ENCODE data around the gene WDR77. TPM values are rescaled to one million over a fixed set of nuclear protein-coding genes. Genes with fewer than 3 reads are reported as not detected.

The WDR77 gene
- total RNA-seq, 4 donors from 2014 or later: 8.8 to 18.5 (median 12.7) TPM

GRCh38 chr1:111419037-111419436, 30.0 kb downstream of the WDR77 start:
- 94 to 100% methylated on average over 1 of the region's 1 CpG for WGBS, 2 donors
- no peak overlapping the region for H3K4me3 ChIP-seq (ENCODE audit: low read depth, poor library complexity, severe bottlenecking)
- no peak for DNase-seq (ENCODE audit: low spot score in 2 of 2)
- TF ChIP-seq CTCF (IDR thresholded peaks at IDR 0.05): no peak
- no peak for TF ChIP-seq POLR2A (IDR thresholded peaks at IDR 0.05)
- intact Hi-C loops (cut with DNase I; ENCODE audit: low total_unique reads): no loop called here

- no peak overlapping the region for H3K4me3 ChIP-seq (ENCODE audit: low read depth, poor library complexity, severe bottlenecking)
- TF ChIP-seq POLR2A (IDR thresholded peaks at IDR 0.05): no peak
- no peak for TF ChIP-seq CTCF (IDR thresholded peaks at IDR 0.05)
- 86 to 100% methylated on average over 1 of the region's 1 CpG for WGBS, 2 donors
- no peak for DNase-seq (ENCODE audit: low spot score in 2 of 2)
- intact Hi-C loops (cut with DNase I; ENCODE audit: low total_unique reads): no loop called here
These were observed 31.3 kb downstream of the WDR77 start for GRCh38 chr1:111417755-111418154.

GRCh38 chr1:111415461-111415860, 33.6 kb downstream of the WDR77 start:
- 87 to 90% methylated on average over 3 of the region's 3 CpGs for WGBS, 2 donors
- no peak for DNase-seq (ENCODE audit: low spot score in 2 of 2)
- TF ChIP-seq POLR2A (IDR thresholded peaks at IDR 0.05) (no peak), CTCF (IDR thresholded peaks at IDR 0.05) (no peak)
- H3K4me3 ChIP-seq (ENCODE audit: low read depth, poor library complexity, severe bottlenecking): no peak overlapping the region
- intact Hi-C loops (cut with DNase I; ENCODE audit: low total_unique reads): no loop called here

GRCh38 chr1:111414756-111415155, 34.3 kb downstream of the WDR77 start:
- H3K4me3 ChIP-seq (ENCODE audit: low read depth, poor library complexity, severe bottlenecking): no peak overlapping the region
- intact Hi-C loops (cut with DNase I; ENCODE audit: low total_unique reads): no loop called here
- 83 to 89% methylated on average over 2 of the region's 2 CpGs for WGBS, 2 donors
- no peak for TF ChIP-seq POLR2A (IDR thresholded peaks at IDR 0.05)
- no peak for TF ChIP-seq CTCF (IDR thresholded peaks at IDR 0.05)
- no peak for DNase-seq (ENCODE audit: low spot score in 2 of 2)

- WGBS, 2 donors: 75 to 82% methylated on average over 2 of the region's 2 CpGs
- no peak for TF ChIP-seq CTCF (IDR thresholded peaks at IDR 0.05)
- TF ChIP-seq POLR2A (IDR thresholded peaks at IDR 0.05): no peak
- no peak for DNase-seq (ENCODE audit: low spot score in 2 of 2)
- intact Hi-C loops (cut with DNase I; ENCODE audit: low total_unique reads): no loop called here
- no peak overlapping the region for H3K4me3 ChIP-seq (ENCODE audit: low read depth, poor library complexity, severe bottlenecking)
These were observed 36.2 kb downstream of the WDR77 start for GRCh38 chr1:111412839-111413238.

GRCh38 chr1:111407301-111407700, 41.8 kb downstream of the WDR77 start:
- WGBS, 2 donors: 67 to 69% methylated on average over 6 of the region's 6 CpGs

More at GRCh38 chr1:111407301-111407700, 41.8 kb downstream of the WDR77 start:
- no peak for DNase-seq (ENCODE audit: low spot score in 2 of 2)
- no peak overlapping the region for H3K4me3 ChIP-seq (ENCODE audit: low read depth, poor library complexity, severe bottlenecking)
- TF ChIP-seq POLR2A (IDR thresholded peaks at IDR 0.05): no peak
- no peak for TF ChIP-seq CTCF (IDR thresholded peaks at IDR 0.05)
- intact Hi-C loops (cut with DNase I; ENCODE audit: low total_unique reads): no loop called here

All from lower leg skin (tissue), 4 donors.